ENCODE measurements around the gene CHAF1B. TPM values are rescaled to one million over a fixed set of nuclear protein-coding genes. Genes with fewer than 3 reads are reported as not detected.

Gene CHAF1B
- total and polyA plus RNA-seq, 10 of the 15 experiments (the other 5 are each of a cell fraction or from before 2014, with no cell fraction given): 5.9 to 31.5 (median 17.3) TPM

- Histone ChIP-seq H3K9me3 (replicated peaks; ENCODE audit: control insufficient read depth, insufficient read depth, low read length) (no peaks in the 10 kb centered on the region), H3K27ac (ENCODE audit: control insufficient read depth, insufficient read depth) (no peak overlapping the region), H3K4me2 (ENCODE audit: control insufficient read depth, insufficient read depth) (peak overlapping the region; percentile 15; the same call in 1 of the 2 replicates), H4K20me1 (ENCODE audit: control insufficient read depth, insufficient read depth) (no peaks in the 10 kb centered on the region), H3K27me3 (replicated peaks in 1 of 2; ENCODE audit: control insufficient read depth in 2 of 2, insufficient read depth in 2 of 2, low read length in 1 of 2) (no peaks in the 10 kb centered on the region), H3K9ac (ENCODE audit: control insufficient read depth, insufficient read depth, low read length) (no peak overlapping the region), H3K79me2 (ENCODE audit: control insufficient read depth, insufficient read depth, low read length) (peaks cover 4% of the 10 kb centered on the region; the same call in 1 of the 2 replicates), H3K36me3 (ENCODE audit: control insufficient read depth in 2 of 2, insufficient read depth in 2 of 2, low read length in 1 of 2) (0 out of 4 replicates have a peak, but pooled peaks cover 0 to 3% of the 10 kb centered on the region in 2 experiments), H3K4me1 (ENCODE audit: control insufficient read depth, insufficient read depth, low read length) (no peaks in the 10 kb centered on the region; the same call in 1 of the 2 replicates), H3K4me3 (no peak overlapping the region), H2AFZ (ENCODE audit: control insufficient read depth, low read depth, low read length) (peak overlapping the region; percentile 34; the same call in 1 of the 2 replicates)
- in situ Hi-C loops (cut with MboI) (no loop called here), intact Hi-C loops (cut with micrococcal nuclease; ENCODE audit: unreplicated experiment) (loop anchor here (5.0 kb wide), 1 partner anchor 233 kb away; no protein-coding TSS in a partner anchor)
- DNase-seq (ENCODE audit: low read depth, low spot score) (no peak), ATAC-seq (peak; percentile 10), FAIRE-seq (no peak)
- WGBS (ENCODE audit: insufficient coverage, insufficient replicate concordance, low lambda C conversion rate, missing lambda C conversion rate): 48% methylated on average over 8 of the region's 8 CpGs
- BruUV-seq (replicated peaks): no TSS peak
- POLR2A ChIA-PET: interaction anchor here (0.6 to 1.7 kb wide), 2 partner anchors 62 to 1070 kb away, joined by 4 to 7 read pairs; no protein-coding TSS in a partner anchor
- SMC1A ChIA-PET (ENCODE audit: uncharacterized antibody, unreplicated experiment): interaction anchor here (2.0 kb wide), 1 partner anchor 8 kb away, joined by 5 read pairs; no protein-coding TSS in a partner anchor
- TF ChIP-seq ZNF274 (IDR thresholded peaks at IDR 0.05; ENCODE audit: insufficient read depth, insufficient read length) (no peak), SIX5 (IDR thresholded peaks at IDR 0.05; ENCODE audit: low read depth, low read length, severe bottlenecking) (no peak), NR2F1 (conservative IDR thresholded peaks at IDR 0.05) (no peak), NKRF (conservative IDR thresholded peaks at IDR 0.05) (no peak), MEF2B (IDR thresholded peaks at IDR 0.05; ENCODE audit: partially characterized antibody, poor library complexity, severe bottlenecking) (no peak), POU2F2 (IDR thresholded peaks at IDR 0.05; ENCODE audit: borderline replicate concordance, low read depth, low read length) (no peak)
- RAD21 ChIA-PET (ENCODE audit: unreplicated experiment): no interaction called here
- CTCF ChIA-PET: no interaction called here
Measured at GRCh38 chr21:36384885-36385232, 333 bp upstream of the CHAF1B start.

Data from GM12878 (cell line).